ENCODE measurements around the gene OLFM1.

OLFM1 gene

DNA sequence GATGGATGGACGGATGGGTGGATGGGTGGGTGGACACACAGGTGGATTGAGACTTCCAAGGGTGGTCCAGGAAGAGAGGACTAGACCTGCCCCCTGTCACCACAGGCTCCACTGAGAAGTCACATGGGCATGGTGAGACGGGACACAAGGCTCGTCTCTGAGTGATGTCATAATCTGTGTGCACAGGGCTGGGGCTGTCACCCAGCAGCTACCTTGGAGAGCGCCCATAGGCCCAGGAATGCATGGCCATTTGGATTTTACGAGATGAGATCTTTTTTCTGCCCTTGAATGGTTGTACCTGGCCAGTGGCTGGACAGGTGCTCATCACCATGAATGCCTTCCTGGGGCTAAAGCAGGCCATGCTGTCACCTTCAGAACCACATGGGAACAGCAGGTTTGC, 3.1 kb downstream of the OLFM1 start:
- no peak for DNase-seq

- DNase-seq, result no peak
Measured at GRCh38 chr9:135091545-135091944, 4.1 kb downstream of the OLFM1 start.

DNA sequence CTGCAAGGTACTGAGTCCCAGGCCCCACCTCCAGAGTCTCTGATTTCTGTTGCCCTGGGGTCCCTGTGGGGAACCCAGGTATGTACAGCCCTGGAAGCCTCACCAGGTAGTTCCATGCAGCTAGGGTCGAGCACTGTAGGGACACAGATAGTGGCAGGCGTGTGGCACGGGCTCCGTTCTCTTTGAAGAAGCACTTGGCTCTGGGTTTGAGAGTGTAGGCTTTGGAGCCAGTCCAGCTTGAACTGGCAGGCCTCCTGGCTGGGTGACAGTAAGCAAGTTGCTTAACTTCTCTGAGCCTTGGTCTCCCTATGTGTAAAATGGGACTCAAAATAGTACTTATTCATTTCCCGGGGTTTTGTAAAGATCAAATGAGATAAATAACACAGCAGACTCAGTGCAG, 5.6 kb downstream of the OLFM1 start:
- DNase-seq, result no peak

GRCh38 chr9:135093911-135094584, 6.6 kb downstream of the OLFM1 start:
- DNase-seq, result no peak

GRCh38 chr9:135095470-135096407, 8.3 kb downstream of the OLFM1 start:
- DNase-seq, result no peak

GRCh38 chr9:135096408-135096895, 9.0 kb downstream of the OLFM1 start:
- DNase-seq, result no peak

- no peak for DNase-seq
Measured at GRCh38 chr9:135098400-135099105, 11.1 kb downstream of the OLFM1 start.

DNA sequence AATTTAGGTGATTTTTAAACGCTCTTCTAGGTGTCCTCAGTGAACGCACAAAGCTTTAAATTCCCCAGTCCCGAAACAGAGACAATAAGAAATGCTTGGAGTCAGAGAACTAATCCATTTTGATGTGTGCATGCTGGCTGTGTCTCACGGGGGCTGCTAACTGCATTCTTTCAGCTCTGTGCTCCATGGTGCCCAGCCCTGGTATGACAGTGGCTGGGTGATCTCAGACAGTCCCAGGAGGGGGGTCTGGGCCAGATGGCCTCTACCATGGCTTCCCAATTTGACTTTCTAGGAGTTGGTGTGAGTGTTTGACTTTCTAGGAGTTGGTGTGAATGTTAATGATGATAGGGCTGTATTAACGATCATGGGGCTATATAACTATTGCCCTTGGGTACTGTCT, 12.1 kb downstream of the OLFM1 start:
- DNase-seq, result no peak

GRCh38 chr9:135100241-135100681, 12.8 kb downstream of the OLFM1 start:
- DNase-seq, result no peak

DNA sequence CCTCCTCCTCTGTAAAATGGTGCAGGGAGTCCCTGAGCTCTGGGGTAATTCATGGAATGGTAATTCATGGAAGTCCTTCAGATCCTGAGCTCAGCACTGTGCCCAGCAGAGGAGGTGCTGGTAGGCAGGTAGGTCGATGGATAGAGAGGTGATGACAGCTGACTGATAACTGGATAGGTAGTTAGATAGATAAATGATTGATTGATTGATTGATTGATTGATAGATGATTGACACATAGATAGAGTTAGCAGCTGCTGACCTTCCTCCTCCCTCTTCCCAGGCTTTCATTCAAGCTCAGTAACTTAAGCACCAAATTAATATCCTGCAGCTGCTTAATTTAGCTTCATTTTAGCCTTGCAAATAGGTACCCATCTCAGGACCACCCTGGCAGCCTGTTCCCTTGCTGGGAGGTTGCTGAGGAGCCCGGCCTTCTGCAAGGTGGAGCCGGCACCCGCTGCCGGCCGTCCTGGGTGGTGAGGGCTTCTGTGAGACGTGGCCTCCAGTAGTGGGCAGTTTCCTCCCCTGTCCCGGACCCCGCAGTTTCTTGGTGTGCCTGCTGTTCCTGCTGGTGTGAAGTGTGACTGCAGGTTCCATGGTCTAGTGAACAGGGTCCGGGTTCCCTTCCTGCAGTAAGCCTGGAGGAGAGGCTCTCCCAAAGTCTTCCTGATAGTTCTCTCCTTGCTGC, 13.4 kb downstream of the OLFM1 start:
- no peak for DNase-seq

DNA sequence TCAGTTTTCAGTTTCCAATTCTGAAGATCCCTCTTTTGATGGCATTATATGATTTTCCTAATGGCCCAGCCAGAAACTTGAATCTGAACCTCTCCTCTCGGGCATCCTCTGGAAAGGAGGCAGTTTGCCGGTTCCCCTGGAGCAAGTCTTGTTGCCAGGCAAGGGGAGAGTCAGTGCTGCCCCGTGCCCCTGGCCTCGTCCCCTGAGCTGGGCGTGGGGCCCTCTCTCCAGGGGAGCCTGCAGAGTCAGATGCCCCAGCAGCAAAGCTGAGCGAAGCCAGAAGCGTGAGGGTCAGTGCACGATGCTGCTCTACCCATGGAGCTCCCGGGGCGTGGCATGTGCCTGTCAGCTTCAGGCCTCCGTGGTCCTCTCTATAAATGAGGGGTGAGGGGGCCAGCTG, 14.0 kb downstream of the OLFM1 start:
- no peak for DNase-seq

DNA sequence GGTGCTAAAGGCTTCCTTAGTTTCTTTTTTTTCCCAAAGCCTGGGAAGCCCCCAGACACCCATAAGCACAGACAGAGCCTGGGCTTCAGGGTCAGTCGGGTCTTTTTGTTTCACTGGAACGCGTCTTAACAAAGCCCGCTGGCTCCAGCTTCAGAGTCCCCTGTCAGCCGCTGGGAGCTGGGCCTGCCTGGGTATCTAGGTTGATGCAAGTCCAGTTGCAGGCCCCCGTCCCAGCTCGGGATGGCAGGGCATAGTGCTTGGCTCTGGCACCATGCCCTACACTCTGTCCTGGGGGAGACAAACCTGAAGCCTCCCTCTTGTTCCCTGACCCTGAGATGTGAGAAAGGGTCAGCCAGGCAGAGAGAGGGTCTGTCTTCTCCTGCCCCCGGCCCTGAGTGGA, 14.5 kb downstream of the OLFM1 start:
- DNase-seq, result no peak

- no peak for DNase-seq
Measured at GRCh38 chr9:135102331-135102730, 14.9 kb downstream of the OLFM1 start.

DNA sequence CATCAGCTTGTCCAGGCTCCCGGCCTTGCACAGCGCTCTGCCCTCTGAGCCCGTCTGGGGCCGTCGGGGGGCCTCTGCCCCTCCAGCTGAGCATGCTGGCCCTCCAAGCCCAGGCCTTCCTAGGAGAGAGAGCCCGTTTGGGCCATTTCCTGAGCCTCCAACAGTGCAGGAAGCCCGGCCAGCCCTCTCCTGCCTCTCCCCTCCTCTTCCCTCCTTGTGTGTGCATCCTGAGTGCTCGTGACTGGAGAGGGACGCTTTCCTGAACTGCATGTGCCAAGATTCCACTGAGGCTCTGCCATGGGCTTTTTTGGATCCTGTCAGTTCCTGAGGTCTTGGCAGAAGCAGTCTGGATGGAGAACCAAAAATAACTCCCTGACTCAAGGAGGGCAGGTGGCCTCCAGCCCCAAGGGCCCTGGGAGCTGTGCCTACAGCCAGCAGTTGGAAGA, 15.6 kb downstream of the OLFM1 start:
- peak; percentile 24 for DNase-seq

DNA sequence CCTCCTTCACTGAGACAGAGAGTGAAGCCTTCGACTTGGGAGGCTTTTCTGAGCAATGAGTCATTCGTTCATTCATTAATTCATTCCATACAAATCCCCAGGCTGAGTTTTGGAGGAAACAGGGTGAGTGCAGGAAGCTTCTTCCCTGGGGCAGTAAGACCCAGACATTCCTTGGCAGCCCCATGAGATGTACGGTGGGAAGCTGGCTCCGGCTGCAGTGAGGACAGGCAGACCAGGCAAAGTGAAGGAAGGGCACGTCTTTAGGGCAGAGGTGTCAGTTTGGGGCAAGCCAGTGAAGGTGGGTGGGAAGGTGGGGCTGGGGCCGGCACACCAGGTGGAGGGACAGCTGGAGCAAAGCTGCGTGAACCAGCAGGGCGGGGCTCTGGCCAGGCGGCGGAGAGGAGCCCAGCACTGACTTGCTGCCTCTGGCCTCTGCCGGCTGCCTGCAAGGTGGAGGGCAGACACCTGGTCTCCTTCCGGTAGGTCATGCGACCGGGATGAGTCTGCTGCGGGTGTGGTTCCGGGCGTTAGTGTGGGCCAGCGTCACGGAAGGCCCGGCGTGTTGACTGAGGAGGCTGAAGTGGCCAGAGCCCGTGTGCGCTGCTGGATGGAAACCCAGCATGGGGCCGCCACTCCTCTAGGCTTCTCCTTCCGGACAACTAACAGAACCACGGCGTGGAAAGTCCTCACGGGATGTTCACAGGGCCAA, 16.6 kb downstream of the OLFM1 start:
- DNase-seq, result no peak

GRCh38 chr9:135104761-135105160, 17.3 kb downstream of the OLFM1 start:
- DNase-seq, result no peak

GRCh38 chr9:135105211-135105745, 17.8 kb downstream of the OLFM1 start:
- DNase-seq, result no peak

GRCh38 chr9:135105938-135106491, 18.5 kb downstream of the OLFM1 start:
- no peak for DNase-seq

- no peak for DNase-seq
Measured at GRCh38 chr9:135106551-135107270, 19.2 kb downstream of the OLFM1 start.

DNA sequence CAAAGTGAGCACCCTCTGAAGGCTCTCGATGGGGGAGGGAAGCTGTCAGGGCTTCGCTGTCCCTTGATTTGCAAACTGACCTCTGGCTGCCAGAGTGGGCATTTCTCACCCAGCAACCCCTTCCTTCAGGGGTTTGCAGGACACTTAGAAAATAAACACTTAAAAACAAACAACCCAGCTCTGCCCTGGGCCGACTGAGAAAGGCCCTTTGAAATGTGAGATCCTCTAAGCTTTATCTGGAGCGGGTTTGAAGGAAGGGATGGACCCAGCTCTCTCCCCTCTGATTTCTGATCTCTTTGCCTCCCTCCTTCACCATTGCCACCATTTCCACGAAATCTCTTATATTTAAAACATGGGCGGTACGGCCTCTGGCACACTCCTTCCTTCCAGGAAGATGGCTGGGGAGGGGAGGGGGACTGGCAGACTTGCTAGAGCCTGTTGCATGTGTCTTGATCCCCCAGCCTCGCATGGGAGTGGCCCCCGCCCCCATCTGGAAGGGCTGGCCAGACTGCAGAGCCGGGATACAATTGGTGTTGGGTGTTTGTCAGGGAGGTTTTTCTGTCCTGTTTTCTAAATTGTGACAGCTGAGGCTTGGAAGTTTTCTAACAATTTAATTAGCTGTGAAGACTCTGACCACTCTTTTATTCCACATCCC, 20.2 kb downstream of the OLFM1 start:
- no peak for DNase-seq
